Measurements from ENCODE around the gene ZNF784.

DNA sequence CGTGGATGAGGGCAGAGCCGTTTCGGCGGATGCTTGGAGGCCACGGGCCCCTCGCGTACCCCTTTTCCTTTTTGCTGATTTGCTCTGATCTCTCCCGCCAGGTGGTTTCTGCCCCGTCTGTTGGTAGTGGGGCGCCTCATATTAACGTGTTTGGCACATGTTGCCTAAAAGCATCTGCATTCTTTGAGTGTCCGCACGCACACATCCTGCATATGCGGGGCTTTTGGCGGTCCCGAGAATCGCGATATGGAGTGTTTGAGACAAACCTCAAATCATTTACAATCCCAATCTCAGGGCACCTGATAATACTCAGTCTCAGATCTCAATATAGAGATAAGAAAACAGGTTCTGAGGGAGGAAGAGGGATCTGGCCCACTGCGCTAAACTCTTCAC lies 31.3 kb upstream of the ZNF784 start:
- no peak for TF ChIP-seq NR3C1 (CRISPR knock-in tag; conservative IDR thresholded peaks at IDR 0.05; ENCODE audit: low read depth)
- TF ChIP-seq, protein P1, sequence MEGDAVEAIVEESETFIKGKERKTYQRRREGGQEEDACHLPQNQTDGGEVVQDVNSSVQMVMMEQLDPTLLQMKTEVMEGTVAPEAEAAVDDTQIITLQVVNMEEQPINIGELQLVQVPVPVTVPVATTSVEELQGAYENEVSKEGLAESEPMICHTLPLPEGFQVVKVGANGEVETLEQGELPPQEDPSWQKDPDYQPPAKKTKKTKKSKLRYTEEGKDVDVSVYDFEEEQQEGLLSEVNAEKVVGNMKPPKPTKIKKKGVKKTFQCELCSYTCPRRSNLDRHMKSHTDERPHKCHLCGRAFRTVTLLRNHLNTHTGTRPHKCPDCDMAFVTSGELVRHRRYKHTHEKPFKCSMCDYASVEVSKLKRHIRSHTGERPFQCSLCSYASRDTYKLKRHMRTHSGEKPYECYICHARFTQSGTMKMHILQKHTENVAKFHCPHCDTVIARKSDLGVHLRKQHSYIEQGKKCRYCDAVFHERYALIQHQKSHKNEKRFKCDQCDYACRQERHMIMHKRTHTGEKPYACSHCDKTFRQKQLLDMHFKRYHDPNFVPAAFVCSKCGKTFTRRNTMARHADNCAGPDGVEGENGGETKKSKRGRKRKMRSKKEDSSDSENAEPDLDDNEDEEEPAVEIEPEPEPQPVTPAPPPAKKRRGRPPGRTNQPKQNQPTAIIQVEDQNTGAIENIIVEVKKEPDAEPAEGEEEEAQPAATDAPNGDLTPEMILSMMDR (IDR thresholded peaks at IDR 0.05), result no peak
